Right lobe of liver (tissue), 6 donors: ENCODE results near the gene COL23A1. TPM values are rescaled to one million over a fixed set of nuclear protein-coding genes. Genes with fewer than 3 reads are reported as not detected.

ENCODE experiments used
- ATAC-seq, 4 donors: fragments of 200-7000 bp; cut with Tn5 transposase; one replicate each; pipeline ENCODE4 v1.9.1; 2020; ENCODE audit warnings: mild to moderate bottlenecking in 4 of 4, moderate library complexity in 4 of 4
- DNase-seq, 3 donors: peaks; one replicate each; pipeline ENCODE4 v3.0.0-alpha.2; 2020
- H3K27ac ChIP-seq, 3 donors: fragments of 200-600 bp; one replicate each; pipeline ENCODE4 v1.8.0; 2022
- H3K27me3 ChIP-seq, 2 donors: fragments of 200-600 bp; one replicate each; pipeline ENCODE4 v1.8.0; 2022
- H3K36me3 ChIP-seq, 4 donors: fragments of 200-600 bp; sonication (generic) in 1 of 4; one replicate each; pipeline versions ENCODE4 v1.5.1 to v1.8.0; 2017 to 2022; ENCODE audit warnings: control low read depth in 1 of 4
- H3K4me1 ChIP-seq, 4 donors: fragments of 200-600 bp; sonication (generic) in 1 of 4; one replicate each; pipeline versions ENCODE4 v1.5.1 to v1.8.0; 2017 to 2022; ENCODE audit warnings: control low read depth in 1 of 4
- H3K4me3 ChIP-seq, 3 donors: fragments of 200-600 bp; one replicate each; pipeline ENCODE4 v1.8.0; 2022
- H3K9me3 ChIP-seq, 4 donors: fragments of 200-600 bp; sonication (generic) in 1 of 4; one replicate each; pipeline versions ENCODE4 v1.5.1 to v1.8.0; 2017 to 2022; ENCODE audit warnings: control low read depth in 1 of 4
- POLR2A ChIP-seq: fragments of 450-650 bp; IDR thresholded peaks from one replicate; pipeline ENCODE4 v1.6.1; 2017; ENCODE audit warnings: antibody characterized with exemption, mild to moderate bottlenecking
- WGBS: methylation state at CpG from one replicate; pipeline ENCODE4 v1.1.6; 2018; ENCODE audit warnings: low coverage, low lambda C conversion rate; ENCODE audit not compliant: insufficient coverage; ENCODE audit errors: missing lambda C conversion rate; 5-methylcytosine and 5-hydroxymethylcytosine counted together
- intact Hi-C, 2 donors: fragments of 100-400 bp; cut with DNase I; formaldehyde crosslinking; loops; one replicate each; pipeline versions ENCODE4 v1.11.2 to v1.14.1; 2022
- total RNA-seq, 6 experiments: library from RNA; depleted of rRNA in 2 of 6; stranded (reverse); fragments of >200 nt in 2 of 6; fragmentation: NEBNext Ultra II Directional in 3 of 6; extraction: Animal tissue kit (Norgen Biotek cat#: 25700) in 3 of 6; gene quantifications; one replicate each; pipeline versions ENCODE4 v1.1.0 to v1.2.4, GENCODE V29; 2016 to 2023
- TF ChIP-seq, protein P1 (sequence below), 4 donors: fragments of 200-600 bp in 3 of 4; fragments of 450-650 bp in 1 of 4; IDR thresholded peaks; one replicate each; pipeline versions ENCODE4 v1.5.1 to v1.8.0; 2016 to 2022; ENCODE audit warnings: antibody characterized with exemption in 4 of 4, mild to moderate bottlenecking in 2 of 4
- donor health status: DM: no; HTN: yes; CAD: no.
- donor health status: DM: no; HTN: no; CAD: no.
- donor health status: DM: no; HTN: no; CAD: no.
- donor health status: DM: no; HTN: yes; CAD: no.
- donor health status: DM: no; HTN: yes; CAD: no.

Gene COL23A1
- total RNA-seq, 6 experiments from 2014 or later, result 0.25 to 1.2 (median 0.50) TPM

DNA sequence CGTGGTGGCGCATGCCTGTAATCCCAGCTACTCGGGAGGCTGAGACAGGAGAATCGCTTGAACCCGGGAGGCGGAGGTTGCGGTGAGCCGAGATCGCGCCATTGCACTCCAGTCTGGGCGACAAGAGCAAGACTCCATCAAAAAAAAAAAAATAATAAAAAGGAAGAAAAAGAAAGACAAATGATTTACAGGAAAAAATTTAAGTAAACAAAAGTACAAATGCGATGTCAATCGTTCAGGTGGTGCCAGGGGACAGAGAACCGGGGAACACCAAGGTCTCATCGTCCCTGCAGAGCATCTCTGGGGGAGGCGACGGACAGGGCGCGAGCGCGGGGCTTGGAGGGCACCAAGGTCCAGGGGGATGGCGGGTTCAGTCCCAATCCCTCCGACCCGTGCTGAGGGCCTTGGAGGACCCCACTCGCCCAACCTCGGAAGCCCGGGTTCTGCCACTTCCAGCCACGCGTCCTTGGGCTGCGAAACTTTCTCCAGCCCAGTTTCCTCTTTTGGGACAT lies 386.5 kb downstream of the COL23A1 start:
- DNase-seq (no peak), ATAC-seq (peak in 3 of 4 donors; percentile 0 to 1 (median 1))
- no peak overlapping the region for H3K27ac ChIP-seq
- WGBS, result under 1% methylated on average over 18 of the region's 30 CpGs
- TF ChIP-seq, protein P1, sequence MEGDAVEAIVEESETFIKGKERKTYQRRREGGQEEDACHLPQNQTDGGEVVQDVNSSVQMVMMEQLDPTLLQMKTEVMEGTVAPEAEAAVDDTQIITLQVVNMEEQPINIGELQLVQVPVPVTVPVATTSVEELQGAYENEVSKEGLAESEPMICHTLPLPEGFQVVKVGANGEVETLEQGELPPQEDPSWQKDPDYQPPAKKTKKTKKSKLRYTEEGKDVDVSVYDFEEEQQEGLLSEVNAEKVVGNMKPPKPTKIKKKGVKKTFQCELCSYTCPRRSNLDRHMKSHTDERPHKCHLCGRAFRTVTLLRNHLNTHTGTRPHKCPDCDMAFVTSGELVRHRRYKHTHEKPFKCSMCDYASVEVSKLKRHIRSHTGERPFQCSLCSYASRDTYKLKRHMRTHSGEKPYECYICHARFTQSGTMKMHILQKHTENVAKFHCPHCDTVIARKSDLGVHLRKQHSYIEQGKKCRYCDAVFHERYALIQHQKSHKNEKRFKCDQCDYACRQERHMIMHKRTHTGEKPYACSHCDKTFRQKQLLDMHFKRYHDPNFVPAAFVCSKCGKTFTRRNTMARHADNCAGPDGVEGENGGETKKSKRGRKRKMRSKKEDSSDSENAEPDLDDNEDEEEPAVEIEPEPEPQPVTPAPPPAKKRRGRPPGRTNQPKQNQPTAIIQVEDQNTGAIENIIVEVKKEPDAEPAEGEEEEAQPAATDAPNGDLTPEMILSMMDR (IDR thresholded peaks at IDR 0.05), result no peak
- TF ChIP-seq POLR2A, result no peak
- H3K9me3 ChIP-seq, result no peaks in the 10 kb centered on the region
- H3K4me3 ChIP-seq, result peak overlapping the region; percentile 84 to 91 (median 91)
- no peaks in the 10 kb centered on the region for H3K27me3 ChIP-seq
- peaks cover 7 to 22% (median 17%) of the 10 kb centered on the region in 4 donors for H3K36me3 ChIP-seq
- intact Hi-C loops, result no loop called here
- H3K4me1 ChIP-seq, result peaks cover 0 to 32% (median 7%) of the 10 kb centered on the region in 4 donors

DNA sequence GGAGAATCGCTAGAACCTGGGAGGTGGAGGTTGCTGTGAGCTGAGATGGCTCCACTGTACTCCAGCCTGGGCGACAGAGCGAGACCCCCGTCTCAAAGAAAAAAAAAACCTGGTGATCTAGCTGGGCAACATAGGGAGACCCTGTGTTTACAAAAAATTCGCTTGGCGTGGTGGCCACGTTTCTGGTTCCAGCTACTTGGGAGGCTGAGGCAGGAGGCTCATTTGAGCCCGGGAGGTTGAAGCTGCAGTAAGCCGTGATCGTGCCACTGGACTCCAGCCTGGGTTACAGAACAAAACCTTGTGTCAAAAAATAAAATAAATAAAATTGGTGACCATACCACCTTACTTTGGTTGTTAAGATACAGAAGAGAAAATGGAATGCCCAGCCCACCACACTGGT lies 387.7 kb downstream of the COL23A1 start:
- Histone ChIP-seq H3K4me3 (no peak overlapping the region), H3K4me1 (peaks cover 0 to 23% (median 7%) of the 10 kb centered on the region in 4 donors), H3K27me3 (no peaks in the 10 kb centered on the region), H3K9me3 (no peaks in the 10 kb centered on the region), H3K36me3 (peaks cover 7 to 11% (median 9%) of the 10 kb centered on the region in 4 donors), H3K27ac (no peak overlapping the region)
- ATAC-seq, result no peak
- intact Hi-C loops, result no loop called here
- DNase-seq, result no peak
- TF ChIP-seq, protein P1 (IDR thresholded peaks at IDR 0.05), result no peak
- TF ChIP-seq POLR2A, result no peak
- 94% methylated on average over 6 of the region's 10 CpGs for WGBS

DNA sequence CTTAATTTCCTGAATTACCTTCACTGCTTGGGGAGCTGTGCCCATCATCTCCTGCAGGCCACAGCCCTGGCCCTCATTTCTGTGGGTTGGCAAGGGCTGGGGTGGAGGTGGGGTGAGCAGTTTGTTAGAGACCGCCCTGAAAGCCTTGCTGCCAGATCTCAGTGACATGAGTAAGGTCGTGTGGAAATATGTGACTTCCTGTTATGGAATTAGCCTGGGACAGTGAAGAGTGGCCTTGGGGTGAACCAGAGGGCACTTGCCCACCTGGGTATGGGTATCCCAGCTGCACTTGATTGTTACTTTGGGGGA lies 388.3 kb downstream of the COL23A1 start:
- H3K4me3 ChIP-seq, result no peak overlapping the region
- H3K9me3 ChIP-seq, result no peaks in the 10 kb centered on the region
- peak in 1 of 3 donors; percentile 31 for DNase-seq
- TF ChIP-seq, protein P1 (IDR thresholded peaks at IDR 0.05), result no peak
- TF ChIP-seq POLR2A, result no peak
- no peak for ATAC-seq
- H3K4me1 ChIP-seq, result peaks cover 0 to 16% (median 4%) of the 10 kb centered on the region in 4 donors
- intact Hi-C loops, result no loop called here
- H3K27ac ChIP-seq, result no peak overlapping the region
- no peaks in the 10 kb centered on the region for H3K27me3 ChIP-seq
- WGBS, result 54% methylated on average over 2 of the region's 2 CpGs
- H3K36me3 ChIP-seq, result peaks cover 2 to 6% (median 4%) of the 10 kb centered on the region in 4 donors

DNA sequence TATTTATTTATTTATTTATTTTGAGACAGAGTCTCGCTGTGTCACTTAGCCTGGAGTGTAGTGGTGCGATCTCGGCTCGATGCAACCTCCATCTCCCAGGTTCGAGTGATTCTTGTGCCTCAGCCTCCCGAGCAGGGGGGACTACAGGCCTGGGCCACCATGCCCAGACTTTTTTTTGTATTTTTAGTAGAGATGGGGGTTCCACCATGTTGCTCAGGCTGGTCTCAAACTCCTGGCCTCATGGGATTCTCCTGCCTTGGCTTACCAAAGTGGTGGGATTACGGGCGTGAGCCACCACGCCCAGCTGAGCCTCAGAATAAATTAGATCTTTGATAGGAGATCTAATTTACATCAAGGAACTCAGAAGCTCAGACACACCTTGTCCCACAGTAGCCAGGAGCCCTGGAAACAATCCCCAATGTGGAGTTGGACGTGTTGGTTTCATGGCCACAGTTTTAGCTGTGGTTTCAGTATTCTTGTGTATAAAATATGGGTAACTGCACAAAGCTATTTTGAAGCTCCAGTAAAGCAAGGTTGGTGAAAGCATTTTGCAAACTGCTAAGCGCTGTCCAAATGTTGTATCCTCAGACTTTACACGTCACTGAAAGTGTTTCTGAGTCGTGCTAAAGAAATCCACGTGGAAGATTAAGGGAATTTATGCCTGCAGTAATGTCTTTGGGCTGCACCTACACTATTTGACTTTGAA lies 388.8 kb downstream of the COL23A1 start:
- H3K9me3 ChIP-seq, result no peaks in the 10 kb centered on the region
- no peaks in the 10 kb centered on the region for H3K27me3 ChIP-seq
- peaks cover 0 to 2% (median under 1%) of the 10 kb centered on the region in 4 donors for H3K36me3 ChIP-seq
- DNase-seq, result peak in 1 of 3 donors; percentile 21
- WGBS, result 89% methylated on average over 14 of the region's 14 CpGs
- no peak overlapping the region for H3K27ac ChIP-seq
- ATAC-seq, result no peak
- intact Hi-C loops, result no loop called here
- H3K4me1 ChIP-seq, result peaks cover 0 to 11% (median 2%) of the 10 kb centered on the region in 4 donors
- H3K4me3 ChIP-seq, result no peak overlapping the region
- TF ChIP-seq, protein P1 (IDR thresholded peaks at IDR 0.05), result no peak
- no peak for TF ChIP-seq POLR2A
